ENCODE measurements around the gene PARP9. TPM values are rescaled to one million over a fixed set of nuclear protein-coding genes. Genes with fewer than 3 reads are reported as not detected.
A peak's percentile ranks its signal among the peaks of the same experiment; 100 is the strongest.

Gene PARP9
- total and polyA plus RNA-seq, 2 of the 8 experiments (the other 6 are each of a cell fraction or from before 2014, with no cell fraction given), result 3.7 to 4.5 TPM

- H3K23ac ChIP-seq (ENCODE audit: insufficient read length), result no peak overlapping the region
- ChIA-PET POLR2A (ENCODE audit: partially characterized antibody) (interaction anchor here (0.8 kb wide), 1 partner anchor 38 kb away, joined by 3 read pairs; no protein-coding TSS in a partner anchor), CTCF (ENCODE audit: partially characterized antibody) (interaction anchor here (0.7 to 9.0 kb wide), 2 partner anchors 55 to 115 kb away, joined by 3 to 62 read pairs; partner anchors contain the start of gene PARP14)
- H2BK20ac ChIP-seq (ENCODE audit: low read length), result 0 out of 2 replicates have a peak overlapping the region, but pooled peaks have one; percentile 10
- H3K79me1 ChIP-seq (ENCODE audit: low read depth, low read length), result no peaks in the 10 kb centered on the region
- no peak overlapping the region for H2BK15ac ChIP-seq (ENCODE audit: low read length)
- H2BK120ac ChIP-seq (replicated peaks; ENCODE audit: low read depth, low read length), result no peak overlapping the region
- TF ChIP-seq TEAD4 (IDR thresholded peaks at IDR 0.05; ENCODE audit: low read depth, low read length), result no peak
- no peak for TF ChIP-seq KDM4A (IDR thresholded peaks at IDR 0.05; ENCODE audit: low read depth, low read length, severe bottlenecking)
- TF ChIP-seq EZH2 (IDR thresholded peaks at IDR 0.05; ENCODE audit: low read depth, low read length, severe bottlenecking), result no peak
- no peak for TF ChIP-seq ATF2 (IDR thresholded peaks at IDR 0.05; ENCODE audit: low read length)
- TF ChIP-seq E2F6 (IDR thresholded peaks at IDR 0.05), result no peak
- H3K18ac ChIP-seq (ENCODE audit: extremely low read depth, low read length), result peak overlapping the region; percentile 76
- H3K36me3 ChIP-seq (ENCODE audit: control insufficient read depth in 2 of 4, insufficient read depth in 4 of 4, low read length in 3 of 4), result no peaks in the 10 kb centered on the region; a peak in 2 of 8 replicates
- no peak overlapping the region for H3K9ac ChIP-seq (replicated peaks in 1 of 4; ENCODE audit: extremely low read depth in 1 of 4, low read depth in 3 of 4, low read length in 3 of 4)
- no peak overlapping the region for H2BK5ac ChIP-seq (ENCODE audit: low read depth, low read length)
- H2AFZ ChIP-seq (ENCODE audit: low read length), result peak overlapping the region; percentile 6; the same call in 1 of the 2 replicates
- peaks cover 0 to 2% (median 0%) of the 10 kb centered on the region in 4 experiments; a peak in 2 of 7 replicates for H3K27me3 ChIP-seq (replicated peaks in 1 of 4; ENCODE audit: control insufficient read depth in 3 of 4, extremely low read depth in 1 of 4, insufficient read depth in 3 of 4, low read length in 3 of 4)
- no peaks in the 10 kb centered on the region for H4K20me1 ChIP-seq (replicated peaks in 1 of 2; ENCODE audit: control insufficient read depth in 1 of 2, insufficient read depth in 2 of 2, low read length in 2 of 2)
- no peaks in the 10 kb centered on the region for H3K9me3 ChIP-seq (ENCODE audit: insufficient read depth in 2 of 2, low read depth in 1 of 2, low read length in 1 of 2)
- H3K4ac ChIP-seq (replicated peaks; ENCODE audit: insufficient read length, low read depth, low read length), result no peak overlapping the region
- H3K4me3 ChIP-seq (ENCODE audit: extremely low read depth in 1 of 4, insufficient read depth in 2 of 4, low read depth in 3 of 4, low read length in 4 of 4), result peak overlapping the region; percentile 51 to 76 (median 65); a peak in 7 of 8 replicates
- H3K79me2 ChIP-seq (ENCODE audit: control insufficient read depth in 1 of 2, insufficient read depth in 2 of 2, low read length in 2 of 2), result no peaks in the 10 kb centered on the region
- WGBS, 2 experiments (ENCODE audit: extremely low coverage in 1 of 2, insufficient coverage in 1 of 2, insufficient read length in 1 of 2, insufficient replicate concordance in 2 of 2, low coverage in 1 of 2, low lambda C conversion rate in 2 of 2, missing lambda C conversion rate in 1 of 2), result 52% methylated on average over 5 of the region's 5 CpGs; no CpG with 5 or more reads in 1 of the 2 experiments
- peaks cover 4 to 5% (median 5%) of the 10 kb centered on the region in 4 experiments; a peak in 6 of 7 replicates for H3K4me1 ChIP-seq (replicated peaks in 1 of 4; ENCODE audit: control insufficient read depth in 3 of 4, insufficient read depth in 4 of 4, low read length in 3 of 4)
- H3K23me2 ChIP-seq (ENCODE audit: low read depth, low read length), result peaks cover 5% of the 10 kb centered on the region; the same call in 1 of the 2 replicates
- FAIRE-seq (no peak), DNase-seq (ENCODE audit: low read depth in 1 of 2, low spot score in 2 of 2) (no peak)
- no peak overlapping the region for H2AK5ac ChIP-seq (ENCODE audit: low read depth, low read length)
- H4K5ac ChIP-seq (ENCODE audit: insufficient read length, low read depth, low read length), result no peak overlapping the region
- no peak overlapping the region for H3K14ac ChIP-seq (ENCODE audit: insufficient read length)
- H3K4me2 ChIP-seq (ENCODE audit: insufficient read depth in 1 of 2, low read depth in 2 of 2, low read length in 2 of 2), result peak overlapping the region; percentile 65 to 72
- H3K56ac ChIP-seq (replicated peaks; ENCODE audit: insufficient read length, low read depth, low read length), result no peak overlapping the region
- H4K8ac ChIP-seq (ENCODE audit: extremely low read depth, insufficient read depth, low read length), result no peak overlapping the region; the same call in 1 of the 2 replicates
- H3K27ac ChIP-seq (ENCODE audit: low read depth, low read length), result no peak overlapping the region
- H2BK12ac ChIP-seq (ENCODE audit: low read depth, low read length), result 0 out of 2 replicates have a peak overlapping the region, but pooled peaks have one; percentile 55
- H4K91ac ChIP-seq (replicated peaks; ENCODE audit: insufficient read length, low read length), result no peak overlapping the region
These were observed 429 bp downstream of the PARP9 start for GRCh38 chr3:122563717-122564025.
